GM10248 (cell line): ENCODE results near the gene ERMP1.
A peak's percentile ranks its signal among the peaks of the same experiment; 100 is the strongest.

ENCODE experiments used
- CTCF ChIA-PET: fragments of 300-600 bp; sonication (Branson Sonifier 250); formaldehyde crosslinking; extraction: SDS; loops from one replicate; lab custom pipeline; 2021; ENCODE audit warnings: antibody characterized with exemption; lab: Yijun Ruan, JAX
- POLR2A ChIA-PET: fragments of 350-650 bp; sonication (Branson Sonifier 250); formaldehyde crosslinking; extraction: SDS; loops from one replicate; lab custom pipeline; 2020; ENCODE audit warnings: antibody characterized with exemption; lab: Yijun Ruan, JAX
- DNase-seq: peaks from one replicate; pipeline ENCODE4 v3.0.0; 2012; ENCODE audit errors: extremely low spot score
- TF ChIP-seq, protein P1 (sequence below): IDR thresholded peaks from 2 replicates; pipeline ENCODE4 v1.5.1; 2012; ENCODE audit warnings: mild to moderate bottlenecking, low read depth; ENCODE audit errors: extremely low read depth, missing control alignments, control extremely low read depth

Gene ERMP1

GRCh38 chr9:5848372-5848882 is 15.5 kb upstream of the ERMP1 start:
- DNase-seq, result peak; percentile 29
- POLR2A ChIA-PET, result no interaction called here
- TF ChIP-seq, protein P1, sequence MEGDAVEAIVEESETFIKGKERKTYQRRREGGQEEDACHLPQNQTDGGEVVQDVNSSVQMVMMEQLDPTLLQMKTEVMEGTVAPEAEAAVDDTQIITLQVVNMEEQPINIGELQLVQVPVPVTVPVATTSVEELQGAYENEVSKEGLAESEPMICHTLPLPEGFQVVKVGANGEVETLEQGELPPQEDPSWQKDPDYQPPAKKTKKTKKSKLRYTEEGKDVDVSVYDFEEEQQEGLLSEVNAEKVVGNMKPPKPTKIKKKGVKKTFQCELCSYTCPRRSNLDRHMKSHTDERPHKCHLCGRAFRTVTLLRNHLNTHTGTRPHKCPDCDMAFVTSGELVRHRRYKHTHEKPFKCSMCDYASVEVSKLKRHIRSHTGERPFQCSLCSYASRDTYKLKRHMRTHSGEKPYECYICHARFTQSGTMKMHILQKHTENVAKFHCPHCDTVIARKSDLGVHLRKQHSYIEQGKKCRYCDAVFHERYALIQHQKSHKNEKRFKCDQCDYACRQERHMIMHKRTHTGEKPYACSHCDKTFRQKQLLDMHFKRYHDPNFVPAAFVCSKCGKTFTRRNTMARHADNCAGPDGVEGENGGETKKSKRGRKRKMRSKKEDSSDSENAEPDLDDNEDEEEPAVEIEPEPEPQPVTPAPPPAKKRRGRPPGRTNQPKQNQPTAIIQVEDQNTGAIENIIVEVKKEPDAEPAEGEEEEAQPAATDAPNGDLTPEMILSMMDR, result no peak
- CTCF ChIA-PET, result interaction anchor here (0.9 to 2.1 kb wide), 5 partner anchors 9 to 55 kb away, joined by 3 to 27 read pairs (median 4); partner anchors contain the start of gene ERMP1

DNA sequence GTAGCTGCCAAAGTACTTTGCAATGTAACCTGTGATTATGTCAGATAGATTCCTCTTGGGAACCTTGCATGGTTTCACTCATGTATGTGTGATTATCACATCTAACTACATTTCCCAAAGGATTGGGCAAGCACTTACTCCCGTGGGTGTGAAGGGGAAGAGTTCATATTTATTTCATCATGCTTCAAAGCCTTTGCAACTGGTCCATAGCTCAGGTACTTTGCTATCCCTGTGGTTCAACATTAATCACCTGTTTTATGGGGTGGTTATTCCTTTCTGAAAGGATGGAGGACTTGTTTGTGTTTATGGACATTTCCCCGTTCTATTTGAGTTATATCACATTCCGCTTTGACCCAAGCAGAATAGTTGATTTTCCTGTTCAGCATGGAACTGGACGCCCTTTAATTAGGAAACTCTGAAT is 13.6 kb upstream of the ERMP1 start:
- ChIA-PET POLR2A (no interaction called here), CTCF (interaction anchor here (1.0 to 2.5 kb wide), 3 partner anchors 10 to 23 kb away, joined by 3 to 17 read pairs (median 3); partner anchors contain the start of gene ERMP1)
- DNase-seq, result no peak
- TF ChIP-seq, protein P1, result no peak

- TF ChIP-seq, protein P1, result no peak
- no peak for DNase-seq
- CTCF ChIA-PET, result interaction anchor here (1.0 to 2.5 kb wide), 3 partner anchors 10 to 24 kb away, joined by 3 to 17 read pairs (median 3); partner anchors contain the start of gene ERMP1
- POLR2A ChIA-PET, result no interaction called here
Measured at GRCh38 chr9:5846096-5846495, 13.2 kb upstream of the ERMP1 start.

- TF ChIP-seq, protein P1, result no peak
- POLR2A ChIA-PET, result interaction anchor here (0.8 kb wide), 1 partner anchor 262 kb away, joined by 3 read pairs; no protein-coding TSS in a partner anchor
- DNase-seq, result no peak
- CTCF ChIA-PET, result interaction anchor here (0.9 to 1.2 kb wide), 2 partner anchors 10 to 12 kb away, joined by 3 to 7 read pairs; partner anchors contain the start of gene ERMP1
Measured at GRCh38 chr9:5845157-5845531, 12.2 kb upstream of the ERMP1 start.

DNA sequence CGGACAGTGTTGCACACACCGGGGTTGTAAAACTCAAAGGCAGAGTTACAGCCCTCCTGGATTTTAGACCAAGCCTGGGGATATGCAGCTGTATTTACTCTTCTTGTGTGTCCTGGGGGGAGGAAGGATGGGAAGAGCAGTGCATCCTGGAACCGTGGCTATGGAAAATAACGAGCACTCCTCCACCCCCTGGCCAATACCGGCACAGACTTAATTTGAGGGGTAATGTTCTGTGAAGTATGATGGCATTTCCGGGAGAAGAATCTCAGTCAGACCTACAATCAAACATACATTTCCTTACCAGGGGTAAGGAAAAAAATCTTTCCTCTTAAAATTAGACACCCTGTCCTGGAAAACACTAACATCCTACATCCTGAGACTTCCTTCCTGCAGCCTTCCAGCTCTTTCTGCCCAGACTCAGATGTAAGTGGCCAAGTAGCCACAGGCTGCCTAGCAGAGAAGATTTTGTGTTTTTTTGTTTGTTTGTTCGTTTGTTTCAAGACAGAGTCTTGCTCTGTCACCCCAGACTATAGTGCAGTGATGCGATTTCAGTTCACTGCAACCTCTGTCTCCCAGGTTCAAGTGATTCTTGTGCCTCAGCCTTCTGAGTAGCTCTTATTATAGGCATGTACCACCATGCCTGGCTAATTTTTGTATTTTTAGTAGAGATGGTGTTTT is 11.0 kb upstream of the ERMP1 start:
- TF ChIP-seq, protein P1, result no peak
- POLR2A ChIA-PET, result no interaction called here
- no peak for DNase-seq
- CTCF ChIA-PET, result interaction anchor here (1.1 to 5.3 kb wide), 5 partner anchors 11 to 211 kb away, joined by 3 to 44 read pairs (median 4); partner anchors contain the start of gene ERMP1

DNA sequence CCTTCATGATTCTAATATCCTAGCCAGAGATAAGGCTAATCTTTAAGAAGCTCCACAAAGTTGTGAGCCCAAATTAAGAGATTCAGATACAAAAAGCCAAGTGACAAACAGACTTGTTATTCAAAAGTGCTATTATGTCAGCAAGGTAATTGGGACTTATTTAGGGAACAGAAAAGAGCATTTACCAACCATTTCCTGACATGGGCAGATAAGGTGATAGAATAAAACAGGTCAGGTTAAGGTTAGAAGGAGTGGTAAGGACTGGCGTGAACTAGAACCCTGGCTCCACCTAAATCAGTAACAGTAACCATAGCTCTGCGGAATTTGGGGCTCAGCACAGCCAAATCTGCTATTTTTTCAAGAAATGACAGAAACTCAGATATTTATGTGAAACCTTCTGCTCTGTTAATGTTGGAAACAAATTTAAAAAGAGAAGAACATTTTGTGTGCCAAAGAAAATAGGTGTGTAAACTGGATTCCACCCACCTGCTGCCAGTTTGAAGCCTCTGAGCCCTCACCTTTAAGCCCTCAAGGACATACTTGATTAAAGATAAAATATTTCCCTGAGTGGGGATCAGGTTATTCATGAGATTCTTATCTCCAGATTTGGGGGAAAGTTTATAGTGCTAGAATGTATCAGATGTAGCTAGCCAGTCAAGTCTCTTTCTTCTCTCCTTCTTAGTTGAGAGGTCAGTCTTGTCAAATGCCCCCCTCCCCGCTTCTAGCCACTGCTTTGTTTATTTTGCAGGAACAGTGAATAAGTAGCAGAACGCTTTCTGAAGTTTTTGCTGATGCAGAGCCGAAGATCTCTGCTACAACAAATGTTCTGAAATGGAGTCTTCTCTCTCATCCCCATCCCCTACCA is 10.2 kb upstream of the ERMP1 start:
- TF ChIP-seq, protein P1, result no peak
- DNase-seq, result no peak
- POLR2A ChIA-PET, result no interaction called here
- CTCF ChIA-PET, result interaction anchor here (1.1 to 5.3 kb wide), 6 partner anchors 11 to 211 kb away, joined by 3 to 44 read pairs (median 4); partner anchors contain the start of gene ERMP1
